Lung microvascular endothelial cell (primary cell): ENCODE measurements around the gene TH. TPM values are rescaled to one million over a fixed set of nuclear protein-coding genes. Genes with fewer than 3 reads are reported as not detected.

Experiments used
- DNase-seq, 2 donors: peaks; one replicate each; pipeline versions ENCODE4 v3.0.0 to v3.0.0-alpha.2; 2010; ENCODE audit warnings: low read depth in 2 of 2
- total RNA-seq: library from RNA; depleted of rRNA; stranded (reverse); fragments of >200 nt; gene quantifications from 2 replicates; pipeline ENCODE4 v1.2.1, GENCODE V29; 2014

The TH gene
- total RNA-seq, 1 donor from 2014 or later = under 0.01 TPM

DNA sequence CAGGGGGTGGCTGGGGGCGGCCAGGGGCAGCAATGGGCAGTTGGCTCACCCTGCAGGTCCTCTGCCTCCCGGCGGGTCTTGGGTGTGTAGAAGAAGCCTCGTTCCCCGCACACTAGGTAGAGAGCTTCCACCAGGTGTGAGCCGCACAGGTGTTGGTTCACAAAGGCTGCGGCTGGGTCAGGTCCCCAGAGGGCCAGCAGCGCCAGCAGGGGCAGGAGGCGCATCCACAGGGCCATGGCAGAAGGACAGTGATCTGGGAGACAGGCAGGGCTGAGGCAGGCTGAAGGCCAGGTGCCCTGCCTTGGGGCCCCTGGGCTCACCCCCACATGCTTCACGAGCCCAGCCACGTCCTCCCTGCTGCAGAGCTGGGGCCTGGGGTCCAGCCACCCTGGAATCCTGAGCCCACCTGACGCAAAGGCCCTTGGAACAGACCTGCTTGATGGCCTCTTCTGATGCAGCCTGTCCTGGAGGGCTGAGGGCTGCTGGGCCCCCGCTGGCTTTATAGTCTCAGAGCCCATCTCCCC lies 10.8 kb downstream of the TH start, which contains the start of gene INS:
Gene INS, minus strand, starts transcription at position 474 of the 524 bp plus-strand sequence. Its CDS starts 238 bp downstream, at position 236.
- DNase-seq = no peak

DNA sequence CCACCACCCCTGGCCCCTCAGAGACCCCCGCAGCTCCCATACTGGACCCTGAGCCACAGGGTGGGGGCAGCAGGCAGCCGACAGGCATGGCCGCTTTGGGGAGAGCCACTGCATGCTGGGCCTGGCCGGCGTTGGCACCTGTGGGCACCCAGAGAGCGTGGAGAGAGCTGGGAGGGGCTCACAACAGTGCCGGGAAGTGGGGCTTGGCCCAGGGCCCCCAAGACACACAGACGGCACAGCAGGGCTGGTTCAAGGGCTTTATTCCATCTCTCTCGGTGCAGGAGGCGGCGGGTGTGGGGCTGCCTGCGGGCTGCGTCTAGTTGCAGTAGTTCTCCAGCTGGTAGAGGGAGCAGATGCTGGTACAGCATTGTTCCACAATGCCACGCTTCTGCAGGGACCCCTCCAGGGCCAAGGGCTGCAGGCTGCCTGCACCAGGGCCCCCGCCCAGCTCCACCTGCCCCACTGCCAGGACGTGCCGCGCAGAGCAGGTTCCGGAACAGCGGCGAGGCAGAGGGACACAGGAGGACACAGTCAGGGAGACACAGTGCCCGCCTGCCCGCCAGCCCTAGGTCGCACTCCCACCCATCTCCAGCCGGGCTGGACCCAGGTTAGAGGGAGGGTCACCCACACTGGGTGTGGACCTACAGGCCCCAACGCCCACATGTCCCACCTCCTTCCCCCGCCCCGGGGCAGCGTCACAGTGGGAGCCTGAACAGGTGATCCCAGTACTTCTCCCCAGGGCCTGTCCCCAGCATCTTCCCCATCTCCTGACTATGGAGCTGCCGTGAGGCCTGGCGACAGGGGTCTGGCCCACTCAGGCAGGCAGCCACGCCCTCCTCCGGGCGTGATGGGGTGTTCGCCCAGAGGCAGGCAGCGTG lies 11.8 kb downstream of the TH start:
- no peak for DNase-seq

DNA sequence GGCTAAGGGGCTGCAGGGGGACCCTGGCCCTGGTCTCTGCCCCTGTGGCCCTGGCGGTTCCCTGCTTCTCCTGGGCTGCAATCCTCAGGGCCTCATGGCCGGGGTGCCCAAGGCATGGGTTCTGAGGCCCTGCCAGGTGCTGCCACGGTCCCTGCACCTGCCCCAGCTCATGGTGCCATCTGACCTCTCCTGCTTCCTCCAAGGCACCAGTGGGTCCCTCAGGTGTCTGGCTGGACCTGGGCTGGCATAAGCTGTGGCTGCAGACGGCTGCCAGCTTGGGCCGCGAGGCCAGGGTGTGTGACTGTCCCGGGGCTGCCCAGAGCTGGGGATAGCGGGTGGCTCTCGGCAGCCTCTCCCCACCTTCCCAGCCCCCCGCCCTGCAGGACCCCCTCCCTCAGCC lies 12.6 kb downstream of the TH start:
- no peak for DNase-seq

DNA sequence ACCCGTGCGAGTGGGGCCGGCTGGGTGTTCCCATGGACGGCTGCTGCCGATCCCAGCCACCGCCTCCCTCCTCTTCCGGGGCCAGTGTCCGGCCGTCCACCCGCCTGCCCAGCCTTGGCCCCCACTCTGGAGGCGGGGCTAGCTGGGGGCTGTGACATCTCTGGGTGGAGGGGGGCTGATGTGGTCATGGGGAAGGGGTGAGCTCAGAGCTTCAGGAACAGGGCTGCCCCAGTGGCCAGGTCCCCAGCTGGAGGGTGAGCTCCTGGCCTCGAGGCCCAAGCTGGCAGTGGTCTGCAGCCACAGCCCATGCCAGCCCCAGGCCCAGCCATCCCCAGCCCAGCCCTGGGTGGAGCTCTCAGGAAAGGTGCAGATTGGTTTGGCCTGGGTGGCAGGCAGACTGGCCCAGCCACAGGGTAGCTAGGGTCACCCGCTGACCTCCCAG lies 13.3 kb downstream of the TH start:
- DNase-seq = no peak

DNA sequence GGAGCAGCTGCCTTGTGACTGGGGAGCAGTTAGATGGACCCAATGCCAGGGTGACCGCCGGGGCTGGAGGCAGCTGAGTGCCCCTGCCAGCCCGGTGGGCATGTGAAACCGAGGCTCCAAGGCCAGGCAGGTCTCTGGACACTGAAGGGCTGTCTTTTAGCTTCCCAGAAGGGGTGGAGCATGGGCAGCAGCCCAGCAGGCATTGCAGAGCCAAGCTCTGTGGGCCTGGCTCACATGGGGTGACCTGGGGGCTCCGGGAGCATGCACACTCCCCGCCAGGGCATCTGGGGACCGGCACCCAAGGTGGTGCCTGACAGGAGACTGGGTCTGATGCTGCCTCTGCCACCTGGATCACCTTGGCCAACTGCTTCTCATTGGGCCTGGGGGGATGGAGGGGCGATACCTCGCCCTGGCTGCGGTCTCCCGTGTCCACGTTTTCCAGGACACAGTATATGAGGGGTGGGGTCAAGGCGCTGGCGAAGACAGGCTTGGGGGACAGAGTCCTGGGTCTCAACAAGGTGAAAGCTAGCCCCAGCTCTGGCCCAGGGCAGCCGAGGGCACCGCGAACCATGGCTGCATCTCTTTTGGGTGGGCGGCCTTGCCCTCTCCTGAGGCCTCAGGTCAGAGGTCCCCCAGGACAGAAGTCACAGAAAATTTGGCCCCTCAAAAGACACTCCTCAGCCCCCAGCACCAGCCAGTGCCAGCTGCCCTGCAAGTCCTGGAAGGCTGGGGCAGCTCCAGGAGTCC lies 14.1 kb downstream of the TH start:
- DNase-seq = no peak

DNA sequence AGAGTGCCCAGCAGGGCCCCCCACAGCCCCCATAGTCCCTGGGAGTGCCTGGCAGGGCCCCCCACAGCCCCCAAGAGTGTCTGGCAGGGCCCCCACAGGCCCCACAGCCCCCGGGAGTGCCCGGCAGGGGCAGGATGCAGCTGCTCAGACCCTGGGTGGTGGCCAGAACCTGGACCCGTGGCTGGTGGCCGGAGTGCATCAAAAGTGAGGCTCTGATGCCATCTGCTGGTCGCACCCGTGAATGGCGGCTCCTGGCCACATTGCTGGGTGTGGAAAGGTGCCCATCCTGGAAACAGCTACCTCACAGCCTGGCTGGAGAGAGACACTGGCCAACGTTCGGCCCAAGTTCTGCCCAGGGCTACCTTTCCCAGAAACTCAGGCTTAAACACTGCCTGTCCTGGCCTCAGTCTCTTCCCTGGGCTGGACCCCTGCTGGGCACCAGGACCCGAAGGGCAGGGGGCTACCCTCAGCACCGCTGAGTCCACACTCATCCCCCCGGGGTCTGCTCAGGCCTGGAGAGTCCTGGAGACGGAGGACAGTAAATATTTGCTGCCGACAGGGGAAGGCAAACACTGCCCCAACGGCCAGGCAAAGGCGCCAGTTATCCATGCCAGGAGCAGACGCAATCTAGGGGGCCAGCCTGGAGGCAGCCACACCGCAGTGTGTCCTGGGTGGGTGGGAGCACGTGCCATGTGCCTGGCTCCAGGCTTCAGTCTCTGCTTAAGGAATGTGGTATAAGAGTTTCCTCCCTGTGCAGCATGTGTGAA lies 15.0 kb downstream of the TH start:
- peak; percentile 55 to 78 for DNase-seq

DNA sequence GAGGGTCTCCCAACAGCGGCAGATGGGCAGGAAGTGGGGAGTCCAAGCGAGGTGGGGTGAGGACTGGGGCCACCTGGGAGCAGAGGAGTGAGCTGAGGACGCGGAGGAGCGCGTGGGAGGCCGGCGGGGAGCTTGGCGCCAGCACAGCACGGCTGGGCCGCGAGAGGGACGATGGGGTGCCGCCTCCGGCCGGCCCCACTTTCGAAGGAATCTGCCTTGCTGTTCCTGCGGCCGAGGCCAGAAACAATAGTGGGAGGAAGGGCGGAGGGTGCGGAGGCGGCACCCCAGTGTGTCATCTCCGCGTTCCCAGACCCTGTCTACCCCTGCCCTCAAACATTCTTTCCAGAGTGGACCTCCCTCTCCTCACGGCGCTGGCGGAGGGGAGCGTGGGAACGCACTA lies 16.1 kb downstream of the TH start:
- DNase-seq = no peak

DNA sequence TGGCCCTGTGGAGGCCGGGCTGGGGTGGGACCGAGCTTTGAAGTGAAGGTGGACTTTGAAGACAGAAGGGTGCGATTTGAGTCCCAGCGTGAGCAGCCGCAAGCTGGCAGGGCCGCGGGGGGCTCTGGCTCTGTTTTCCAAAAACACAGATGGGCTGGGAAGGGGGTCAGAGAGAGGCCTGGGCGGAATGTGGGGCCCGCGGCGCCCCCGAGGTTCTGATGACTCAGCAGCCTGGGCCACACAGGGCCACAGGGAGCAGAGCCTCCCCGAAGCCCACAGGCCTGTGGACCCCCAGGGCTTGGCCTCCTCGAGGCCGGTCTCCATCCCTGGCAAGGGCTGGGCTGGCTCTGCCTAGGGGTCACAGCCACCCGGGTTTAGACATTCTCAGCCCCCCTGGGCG lies 16.7 kb downstream of the TH start:
- no peak for DNase-seq

DNA sequence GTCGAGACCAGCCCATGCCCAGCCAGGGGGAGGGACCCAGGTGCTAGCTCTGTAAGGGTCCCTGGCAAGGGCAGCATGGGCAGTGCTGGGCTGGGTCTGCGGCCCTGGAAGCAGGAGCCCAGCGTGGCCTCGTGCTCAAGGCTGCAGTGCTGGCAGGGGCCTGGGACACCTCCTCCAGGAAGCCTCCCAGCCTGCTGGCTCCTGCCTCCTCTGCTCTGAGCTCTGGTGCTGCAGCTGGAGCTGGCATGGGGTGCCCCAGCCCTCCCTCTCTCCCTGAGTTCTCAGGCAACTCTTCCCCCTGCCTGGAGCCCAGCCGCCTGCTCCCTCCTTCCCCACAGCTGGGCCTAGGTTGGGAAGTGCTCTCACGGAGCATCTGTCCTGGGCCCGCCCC lies 17.4 kb downstream of the TH start:
- no peak for DNase-seq

DNA sequence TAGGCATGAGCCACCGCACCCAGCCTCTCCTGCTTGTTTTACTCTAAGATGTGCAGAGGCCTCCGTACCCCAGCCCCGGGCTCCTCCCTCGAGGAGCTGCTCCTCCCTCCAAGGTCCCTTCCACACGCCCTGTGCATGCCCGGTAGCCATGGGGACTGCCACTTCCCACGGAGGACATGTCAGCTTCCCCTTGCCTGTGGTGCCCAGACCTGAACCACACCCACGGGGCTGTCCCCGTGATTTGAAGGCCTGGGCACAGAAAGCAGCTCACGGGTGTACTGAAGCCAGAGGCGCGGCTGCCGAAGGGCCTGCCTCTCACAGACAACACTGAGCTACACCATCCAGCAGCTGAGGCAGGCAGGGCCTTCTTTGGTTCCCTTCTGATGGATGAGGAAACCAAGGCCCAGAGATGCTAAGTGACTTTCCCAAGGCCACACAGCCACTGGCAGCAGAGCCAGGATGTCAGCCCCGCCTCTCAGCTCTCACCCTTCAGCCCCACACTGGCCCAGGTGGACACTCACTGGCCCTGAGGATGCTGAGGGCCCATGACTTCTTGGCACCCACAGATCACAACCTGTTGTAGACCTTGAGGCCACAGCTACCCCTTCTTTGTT lies 17.9 kb downstream of the TH start:
- no peak for DNase-seq

DNA sequence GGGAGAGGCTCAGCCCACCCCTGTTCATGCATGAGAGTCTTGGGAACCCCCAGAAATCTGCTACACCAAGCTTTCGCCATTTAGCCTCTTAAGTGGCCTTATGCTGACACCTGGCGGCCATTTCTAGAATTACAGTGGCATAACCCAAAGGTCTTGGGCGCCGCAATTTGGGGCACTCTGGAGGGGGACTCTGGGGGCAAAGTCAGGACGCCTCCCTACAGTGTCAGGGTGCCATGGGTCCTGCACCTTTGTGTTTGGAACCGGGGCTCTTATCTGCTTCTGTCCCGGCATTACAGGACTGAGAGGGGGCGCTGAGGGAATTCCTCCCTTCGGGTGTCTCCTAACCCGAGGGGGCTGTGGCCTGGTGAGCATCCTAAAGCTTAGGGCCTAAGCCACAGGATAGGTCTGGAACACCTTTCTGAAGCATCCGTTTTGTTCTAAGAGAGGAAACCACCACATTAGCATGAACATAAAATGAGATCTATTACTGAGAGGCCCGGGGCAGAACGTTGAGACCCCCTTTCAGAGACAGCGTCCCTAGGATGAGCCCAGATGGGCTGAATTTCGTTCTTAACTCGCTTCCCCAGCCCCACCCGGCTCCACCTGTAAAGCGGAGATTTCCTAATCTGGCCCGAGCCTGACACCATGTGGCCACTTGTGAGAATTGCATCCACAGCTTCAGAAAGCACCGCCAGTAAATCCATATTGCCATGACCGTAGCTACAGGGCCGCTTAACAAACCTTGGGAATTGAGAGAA lies 19.9 kb downstream of the TH start:
- peak; percentile 69 to 88 for DNase-seq

DNA sequence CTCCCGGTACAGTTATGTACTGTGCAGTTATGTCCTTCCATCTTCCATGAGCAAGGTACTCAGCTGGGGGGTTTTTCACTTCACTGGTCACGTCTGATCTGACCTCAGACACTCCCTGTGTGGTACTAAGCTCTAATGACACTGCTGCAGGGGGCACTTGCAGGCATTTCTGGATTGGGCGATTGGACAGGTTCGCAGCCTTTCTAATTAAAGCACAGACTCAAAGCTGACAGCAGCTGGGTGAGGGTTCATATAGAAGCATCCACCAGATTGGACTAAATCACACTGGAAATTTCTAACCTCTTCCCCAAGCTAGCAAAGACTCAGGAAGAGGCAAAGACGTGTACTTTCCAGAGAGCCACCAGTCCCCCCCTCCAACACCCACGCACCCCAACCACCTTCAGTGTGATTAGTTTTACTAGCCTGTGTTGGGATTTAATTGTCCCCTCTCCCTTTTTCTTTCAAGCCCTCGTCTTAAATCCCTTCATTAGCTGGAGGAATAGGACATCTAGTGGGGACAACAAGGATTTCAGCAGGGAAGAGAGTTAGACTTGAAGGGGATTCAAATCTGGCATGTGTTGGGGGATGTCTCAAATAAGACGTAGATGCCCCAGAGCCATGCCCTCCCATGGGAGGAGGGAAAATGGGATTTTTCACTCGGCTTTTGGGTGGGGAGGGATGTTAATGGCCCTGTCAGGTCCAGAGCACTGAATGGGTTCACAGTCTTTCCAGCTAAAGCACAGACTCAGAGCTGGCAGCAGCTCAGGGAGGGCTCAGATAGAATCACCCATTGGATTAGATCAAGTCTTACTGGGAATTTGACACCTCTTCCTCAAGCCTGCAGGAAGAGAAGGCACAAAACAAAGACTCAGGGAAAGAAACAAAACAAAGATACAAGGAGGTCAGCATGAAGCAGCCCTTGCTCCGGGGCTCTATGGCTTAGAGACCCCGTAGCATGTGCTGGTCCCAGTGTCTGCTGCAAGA lies 21.5 kb downstream of the TH start:
- DNase-seq = peak; percentile 61 to 70

DNA sequence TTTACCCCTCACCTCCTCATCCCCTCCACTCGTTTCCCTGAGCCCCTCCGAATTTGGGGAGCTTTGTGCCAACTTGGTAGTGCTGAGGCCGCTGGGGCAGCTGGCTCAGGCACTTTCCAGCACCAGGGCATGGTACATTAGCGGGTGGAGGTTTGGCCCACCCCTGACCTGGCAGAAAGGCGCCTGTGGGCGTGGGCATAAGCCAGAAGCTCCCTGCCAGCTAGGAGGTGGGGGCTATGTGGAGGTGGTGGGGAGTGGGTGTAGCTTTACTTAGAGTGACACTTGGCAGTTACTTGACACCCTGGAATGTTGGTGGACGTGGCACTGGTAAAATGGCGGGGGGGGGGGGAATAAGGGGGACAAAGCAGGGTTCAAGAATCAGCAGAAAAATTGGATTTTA lies 22.2 kb downstream of the TH start:
- no peak for DNase-seq

DNA sequence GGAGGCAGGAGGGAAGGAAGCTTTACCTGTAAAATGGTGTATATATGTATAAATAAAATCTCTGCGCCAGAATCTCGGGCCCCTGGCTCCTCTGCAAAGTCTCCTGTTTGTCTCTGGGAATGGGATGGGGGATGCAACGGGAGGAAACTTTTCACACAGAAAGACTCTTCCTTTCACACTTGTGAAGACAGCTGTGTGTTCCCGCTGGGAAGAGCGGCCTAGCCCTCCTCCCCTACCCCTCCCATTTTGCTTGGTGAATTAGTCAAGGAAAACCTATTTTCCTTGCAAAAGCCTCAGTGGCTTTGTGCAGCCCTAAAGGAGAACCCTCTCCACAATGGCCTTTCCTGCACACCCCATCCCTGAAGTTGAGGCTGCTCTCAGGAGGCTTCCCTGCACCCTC lies 23.0 kb downstream of the TH start:
- DNase-seq = no peak

DNA sequence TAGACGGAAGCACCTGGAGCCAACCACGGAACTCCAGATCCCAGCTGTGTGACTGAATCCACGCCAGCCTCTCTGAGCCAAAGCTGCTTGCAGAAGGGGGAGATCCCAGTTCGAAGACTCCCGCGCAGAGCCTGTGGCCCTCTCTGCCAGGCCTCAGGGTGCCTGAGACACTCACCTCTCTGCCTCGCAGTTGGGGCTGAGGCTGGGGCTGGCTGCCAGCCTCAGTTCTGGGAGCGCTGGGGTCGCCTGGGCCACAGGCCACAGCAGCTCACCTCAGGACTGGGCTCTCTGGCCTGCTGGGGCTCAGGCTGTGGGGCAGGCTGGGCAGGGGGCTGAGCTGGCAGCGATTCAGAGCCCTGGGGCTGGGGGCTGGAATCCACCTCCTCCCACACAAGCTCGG lies 24.2 kb downstream of the TH start:
- no peak for DNase-seq

DNA sequence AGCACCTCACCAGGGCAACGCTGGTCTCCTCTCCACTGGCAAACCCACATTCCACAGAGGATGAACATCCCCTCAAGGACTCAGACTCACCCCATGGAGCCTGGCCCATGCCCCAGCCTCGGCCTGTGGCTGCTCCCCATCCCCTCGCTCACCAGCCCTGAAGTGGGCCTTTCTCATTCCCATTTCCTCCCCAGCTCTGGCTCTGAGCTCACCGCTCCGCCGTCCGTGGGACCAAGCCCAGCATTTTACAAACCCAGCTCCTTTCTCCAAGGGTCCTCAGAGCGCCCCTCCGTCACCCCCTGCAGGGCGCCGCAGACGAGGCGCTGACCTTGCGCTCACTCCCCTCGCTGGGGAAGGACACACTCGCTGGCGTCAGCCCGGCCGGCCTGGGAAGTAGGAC lies 25.6 kb downstream of the TH start:
- DNase-seq = no peak

DNA sequence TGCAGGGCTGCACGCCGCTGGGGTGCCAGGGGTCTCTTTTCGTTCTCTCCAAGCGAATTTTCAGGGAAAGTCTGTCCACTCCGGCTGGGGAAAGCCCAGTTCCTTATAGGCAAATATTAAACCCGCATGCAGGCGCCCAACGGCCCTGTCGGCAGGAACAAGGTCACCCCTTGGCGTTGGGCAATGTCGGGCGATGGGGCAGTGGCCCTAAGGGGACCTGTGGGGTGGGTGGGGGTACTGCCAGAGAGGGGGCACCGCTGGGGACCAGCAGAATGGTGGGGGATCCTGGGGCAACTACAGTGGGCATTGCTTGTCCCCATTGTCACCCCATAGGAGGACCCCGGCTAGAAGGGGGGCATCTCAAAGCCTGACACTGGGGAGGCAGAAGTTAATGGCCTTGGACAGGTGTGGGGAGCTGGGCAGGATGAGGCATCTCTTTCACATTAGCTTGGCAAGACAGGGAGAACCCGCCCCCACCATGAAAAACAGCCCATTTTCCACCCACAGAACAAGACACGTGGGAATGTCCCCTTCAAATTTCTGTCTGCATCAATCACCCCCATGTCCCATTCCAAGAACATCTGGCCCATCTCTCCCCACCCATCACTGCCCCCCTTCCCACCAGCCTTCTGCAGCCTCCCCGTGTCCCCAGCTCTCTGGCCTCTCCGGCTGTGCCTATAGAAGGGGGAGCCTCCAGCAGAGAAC lies 26.9 kb downstream of the TH start:
- DNase-seq = no peak

DNA sequence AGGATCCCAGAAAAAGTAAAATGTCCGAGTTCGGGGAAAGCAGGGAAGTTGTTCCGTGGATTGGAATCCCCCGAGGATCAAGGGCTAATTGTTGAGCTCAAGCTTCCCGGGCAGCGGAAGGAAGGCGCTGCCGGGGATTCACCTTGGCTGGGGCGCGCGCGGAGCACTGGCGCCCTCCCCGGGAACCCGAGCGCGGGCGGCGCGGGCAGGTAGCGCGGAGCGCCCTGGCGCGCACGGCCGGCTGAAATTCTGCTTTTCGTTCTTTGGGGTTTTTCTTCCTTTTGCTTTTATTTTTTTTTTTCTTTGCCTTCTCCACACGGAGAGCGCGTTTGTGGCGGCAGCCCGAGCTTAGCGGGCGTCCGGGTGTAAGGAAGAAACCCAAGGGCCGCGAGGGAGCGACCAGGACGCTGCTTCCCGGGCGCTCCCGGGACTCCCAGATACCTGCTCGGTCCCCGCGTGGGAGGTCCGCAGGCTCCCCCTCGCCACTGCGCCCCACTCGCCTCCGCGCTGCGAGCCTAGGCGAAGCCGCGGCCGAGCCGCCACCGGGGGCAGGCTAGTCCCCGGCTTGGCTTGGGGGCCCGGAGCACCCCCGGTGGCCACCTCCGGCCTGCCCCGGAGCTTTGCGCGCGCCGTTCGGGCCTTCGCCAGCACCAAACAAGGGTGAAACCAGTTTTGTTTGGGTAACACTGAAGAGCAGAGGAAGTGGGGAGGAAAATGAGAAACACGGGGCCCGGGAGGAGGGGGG lies 27.6 kb downstream of the TH start:
- DNase-seq = no peak
